Erythroblast (primary cell): ENCODE measurements around the gene ARID1B.
A peak's percentile ranks its signal among the peaks of the same experiment; 100 is the strongest.

Source experiments
- DNase-seq, 2 experiments: peaks; one replicate each; lab custom pipeline; 2025; lab: John Stamatoyannopoulos, UW
- GATA1 ChIP-seq: IDR thresholded peaks from 2 replicates; pipeline ENCODE4 v1.6.1; 2011; ENCODE audit warnings: low read depth, mild to moderate bottlenecking, control low read depth, low read length, moderate library complexity
- POLR2A ChIP-seq: IDR thresholded peaks from 2 replicates; pipeline ENCODE4 v1.6.1; 2011; ENCODE audit warnings: mild to moderate bottlenecking, low read length

The ARID1B gene

DNA sequence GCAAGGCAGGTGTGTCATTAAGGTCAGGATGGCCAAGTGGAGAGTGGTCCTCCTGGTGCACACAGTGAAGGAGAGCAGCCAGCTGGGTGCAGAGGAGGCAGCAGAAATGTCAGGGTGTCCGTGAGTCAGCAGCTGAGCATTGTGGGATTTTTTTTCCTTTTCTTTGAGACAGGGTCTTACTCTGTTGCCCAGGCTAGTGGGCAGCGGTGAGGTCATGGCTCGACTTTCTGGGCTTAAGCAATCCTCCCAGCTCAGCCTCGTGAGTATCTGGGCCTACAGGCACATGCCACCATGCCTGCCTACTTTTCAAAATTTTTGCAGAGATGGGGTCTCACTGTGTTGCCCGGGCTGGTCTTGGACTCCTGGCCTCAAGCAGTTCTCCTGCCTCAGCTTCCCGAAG, 16.0 kb downstream of the ARID1B start:
- no peak for TF ChIP-seq GATA1
- no peak for TF ChIP-seq POLR2A
- DNase-seq = no peak

DNA sequence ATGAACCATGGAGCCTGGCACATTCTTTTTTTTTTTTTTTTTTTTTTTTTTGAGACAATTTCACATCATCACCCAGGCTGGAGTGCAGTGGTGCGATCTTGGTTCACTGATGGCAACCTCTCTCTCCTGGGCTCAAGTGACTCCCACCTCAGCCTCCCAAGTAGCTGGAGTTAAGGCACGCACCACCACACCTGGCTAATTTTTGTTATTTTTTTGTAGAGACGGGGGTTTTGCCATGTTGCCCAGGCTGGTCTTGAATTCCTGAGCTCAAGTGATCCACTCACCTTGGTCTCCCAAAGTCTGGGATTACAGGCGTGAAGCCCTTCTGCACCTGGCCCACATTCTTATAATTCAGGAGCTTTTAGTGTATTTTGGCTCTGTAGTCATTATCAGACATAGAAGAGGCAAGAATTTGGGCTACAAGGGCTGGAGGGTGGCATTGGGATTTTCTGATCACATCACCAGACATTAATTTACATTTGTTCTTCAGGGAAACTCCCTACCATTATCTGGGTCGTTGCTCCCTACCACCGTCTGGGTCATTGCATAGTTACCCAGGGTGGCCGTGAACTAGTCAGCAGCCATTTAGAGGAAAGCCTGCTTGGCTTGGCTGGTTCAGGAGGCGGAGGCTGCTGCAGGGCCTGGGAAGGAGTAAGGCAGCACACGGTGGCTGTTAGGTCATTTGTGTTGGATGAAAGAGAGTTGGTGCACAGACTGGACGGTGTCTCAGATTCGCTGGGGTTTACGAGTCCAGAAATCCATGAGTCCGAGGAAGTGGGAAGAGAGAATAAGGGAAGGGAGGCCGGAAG, 17.6 kb downstream of the ARID1B start:
- no peak for DNase-seq
- TF ChIP-seq POLR2A (no peak), GATA1 (no peak)

DNA sequence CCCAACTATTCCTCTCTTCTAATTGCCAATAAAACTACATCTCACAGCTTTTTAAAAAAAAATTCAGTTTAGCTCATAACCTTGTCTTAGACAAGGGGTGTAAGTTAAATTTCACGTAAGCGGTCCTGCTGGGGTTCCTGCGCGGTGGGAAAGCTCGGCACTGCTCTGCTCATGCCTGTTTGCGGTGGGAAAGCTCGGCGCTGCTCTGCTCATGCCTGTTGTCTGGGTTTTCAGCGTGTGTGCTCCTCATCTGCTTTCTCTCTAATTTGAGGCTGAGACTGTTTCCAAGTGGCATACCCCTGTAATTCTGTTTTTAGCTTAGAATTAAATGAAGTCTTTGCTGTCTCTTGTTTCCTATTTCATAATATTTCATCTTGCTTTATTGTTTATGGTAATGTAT, 18.6 kb downstream of the ARID1B start:
- TF ChIP-seq GATA1 = no peak
- no peak for TF ChIP-seq POLR2A
- DNase-seq = no peak

- TF ChIP-seq POLR2A (no peak), GATA1 (no peak)
These were observed 19.4 kb downstream of the ARID1B start for GRCh38 chr6:156796627-156797026.

DNA sequence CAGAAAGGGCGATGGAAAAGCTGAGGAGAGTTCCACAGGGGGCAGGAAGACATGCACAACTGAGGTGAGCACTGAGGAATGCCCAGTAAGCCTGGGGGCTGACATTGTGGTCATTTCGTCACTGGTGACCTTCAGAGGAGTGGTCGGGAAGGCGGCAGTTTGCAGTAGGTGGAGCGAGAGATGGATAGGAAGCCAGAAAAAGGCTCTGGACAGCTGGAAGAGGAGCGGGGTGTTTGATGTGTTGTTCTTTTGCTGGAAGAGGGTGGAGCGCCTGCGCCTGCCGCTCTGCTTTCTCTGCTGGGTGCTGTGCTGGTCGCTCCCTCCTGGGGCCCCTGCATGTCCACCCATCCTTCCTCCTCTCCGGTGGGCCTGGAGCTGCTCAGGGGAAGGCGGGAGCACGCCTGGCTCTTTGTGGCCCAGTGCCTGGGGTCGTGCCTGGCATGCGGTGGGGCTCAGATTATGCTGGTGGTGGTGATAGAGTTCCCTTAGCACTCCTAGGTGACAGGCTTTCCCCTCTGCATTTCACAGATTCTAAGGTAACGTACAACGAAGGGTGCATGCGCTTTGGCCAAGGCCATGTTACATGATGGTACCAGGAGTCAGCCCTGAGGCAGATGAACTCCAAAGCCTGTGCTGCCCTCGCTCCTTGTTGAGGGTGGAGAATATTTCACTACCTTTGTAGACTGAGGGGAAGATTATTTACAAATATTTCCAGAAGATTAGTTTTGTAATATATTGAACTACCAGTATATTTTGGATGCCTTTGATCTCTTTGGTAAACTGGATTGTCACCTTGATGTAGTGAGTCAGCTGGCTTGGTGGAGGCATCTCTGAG, 20.9 kb downstream of the ARID1B start:
- no peak for TF ChIP-seq POLR2A
- no peak for TF ChIP-seq GATA1
- no peak for DNase-seq

More at GRCh38 chr6:156796627-156797026, 19.4 kb downstream of the ARID1B start:
- no peak for DNase-seq

- no peak for TF ChIP-seq POLR2A
- no peak for TF ChIP-seq GATA1
These were observed 24.5 kb downstream of the ARID1B start for GRCh38 chr6:156801712-156802111.

DNA sequence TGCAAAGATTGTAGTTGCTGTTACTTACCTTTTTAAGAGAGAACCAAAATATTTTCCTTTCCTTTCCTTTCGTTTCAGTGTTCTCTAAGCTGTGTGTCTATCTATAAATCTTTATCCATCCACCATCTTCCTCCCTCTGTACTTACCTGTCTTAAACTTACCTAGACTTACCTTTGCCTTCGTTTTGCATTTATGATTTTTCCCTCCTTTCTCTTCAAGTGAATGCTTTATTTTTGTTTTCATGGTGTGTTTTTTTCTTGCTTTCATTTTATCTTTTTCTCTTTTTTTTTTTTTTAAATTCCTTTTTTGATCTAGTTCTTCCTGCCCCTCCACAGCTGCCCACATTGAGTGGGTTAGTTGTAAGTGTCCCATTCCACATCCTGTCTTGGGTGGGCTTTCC, 26.2 kb downstream of the ARID1B start:
- DNase-seq = no peak
- no peak for TF ChIP-seq POLR2A
- TF ChIP-seq GATA1 = no peak

More at GRCh38 chr6:156801712-156802111, 24.5 kb downstream of the ARID1B start:
- DNase-seq = no peak

DNA sequence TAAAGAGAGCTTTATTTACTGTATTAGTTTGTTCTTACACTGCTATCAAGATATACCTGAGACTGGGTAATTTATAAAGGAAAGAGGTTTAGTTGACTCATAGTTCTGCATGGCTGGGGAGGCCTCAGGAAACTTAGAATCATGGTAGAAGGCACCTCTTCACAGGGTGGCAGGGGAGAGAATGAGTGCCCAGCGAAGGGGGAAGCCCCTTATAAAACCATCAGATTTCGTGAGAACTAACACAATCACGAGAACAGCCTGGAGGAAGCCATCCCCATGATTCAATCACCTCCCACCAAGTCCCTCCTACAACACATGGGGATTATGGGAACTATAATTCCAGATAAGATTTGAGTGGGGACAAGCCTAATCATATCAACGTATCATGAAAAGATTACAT, 27.2 kb downstream of the ARID1B start:
- TF ChIP-seq POLR2A = no peak
- no peak for TF ChIP-seq GATA1
- no peak for DNase-seq

DNA sequence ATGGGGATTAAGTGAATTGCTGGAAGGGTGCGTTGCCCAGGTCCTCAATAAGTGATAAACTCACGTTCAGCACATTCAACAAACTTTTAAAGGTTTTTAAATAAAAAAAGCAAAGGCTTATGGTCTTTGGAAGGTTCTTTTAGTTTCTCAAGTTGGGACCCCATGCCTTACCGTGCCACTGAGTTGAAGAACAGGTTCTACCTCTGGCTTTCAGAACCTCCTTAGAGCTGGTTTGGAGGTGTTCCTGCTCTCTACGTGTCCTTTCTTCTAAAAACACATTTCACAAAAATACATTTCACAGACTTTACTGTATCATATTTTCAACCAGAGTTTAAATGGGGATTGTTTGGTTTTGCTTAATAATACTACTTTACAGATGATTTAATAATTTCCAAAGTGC, 29.0 kb downstream of the ARID1B start:
- TF ChIP-seq GATA1 (no peak), POLR2A (no peak)
- DNase-seq = no peak

GRCh38 chr6:156807028-156807427, 29.9 kb downstream of the ARID1B start:
- DNase-seq = no peak
- TF ChIP-seq POLR2A = no peak
- no peak for TF ChIP-seq GATA1

GRCh38 chr6:156807795-156808194, 30.6 kb downstream of the ARID1B start:
- no peak for TF ChIP-seq POLR2A
- no peak for TF ChIP-seq GATA1
- no peak for DNase-seq

DNA sequence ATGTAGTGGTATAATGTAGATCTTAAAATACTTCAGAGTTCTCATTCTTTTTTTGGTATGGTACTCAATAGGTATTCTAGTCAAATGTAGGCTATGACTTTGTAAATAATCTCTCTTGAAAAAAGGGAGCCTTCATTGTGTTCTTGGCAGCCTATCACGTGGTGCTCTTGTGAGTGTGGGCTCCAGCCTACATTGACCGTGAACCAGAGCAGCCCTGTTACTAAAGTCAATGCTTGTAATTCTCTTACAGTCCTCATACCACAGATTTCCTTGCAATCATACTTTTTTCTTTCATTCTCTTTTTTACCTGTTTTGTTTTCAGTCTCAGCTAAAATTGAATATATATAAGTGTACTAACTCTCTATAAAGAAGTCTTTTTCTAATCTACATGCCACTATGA, 31.1 kb downstream of the ARID1B start:
- peak; percentile 13 to 15 for DNase-seq
- TF ChIP-seq GATA1 (no peak), POLR2A (no peak)

DNA sequence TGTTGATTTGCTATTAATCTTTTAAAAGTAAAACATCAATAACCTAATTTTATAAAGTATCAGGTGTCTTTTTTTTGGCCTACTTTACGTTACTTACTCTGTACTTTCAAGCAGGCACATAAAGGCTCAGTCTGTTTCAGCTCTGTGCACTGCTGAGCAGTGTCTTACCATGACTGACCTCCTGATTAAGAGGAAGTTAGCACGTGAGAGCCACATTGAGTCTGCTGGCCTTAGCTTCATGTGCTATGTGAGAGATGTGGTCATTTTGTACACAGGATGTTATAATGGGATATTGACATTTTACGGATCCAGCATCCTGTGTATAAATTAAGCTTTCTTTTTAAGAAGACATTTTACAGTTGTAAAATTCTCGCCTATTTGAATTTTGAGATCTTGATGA, 31.9 kb downstream of the ARID1B start:
- DNase-seq = peak in 1 of 2 experiments; percentile 31
- no peak for TF ChIP-seq POLR2A
- TF ChIP-seq GATA1 = no peak
